Adipose tissue (tissue), 3 donors: ENCODE measurements around the gene KRT37. TPM values are rescaled to one million over a fixed set of nuclear protein-coding genes. Genes with fewer than 3 reads are reported as not detected.
"Not testable (repeated sequence)": the region's sequence is repeated elsewhere in the genome, so short reads cannot be mapped to it uniquely, and the experiment has no call there.

Experiments
- H3K27ac ChIP-seq: one replicate; pipeline ENCODE4 v1.5.1; 2013; ENCODE audit warnings: low read depth, low read length
- WGBS, 3 donors: extraction: QIAGEN DNeasy Blood & Tissue Kit; methylation state at CpG; one replicate each; pipeline ENCODE4 v1.1.7; 2013; 5-methylcytosine and 5-hydroxymethylcytosine counted together
- polyA plus RNA-seq, 3 donors: library from polyadenylated mRNA; stranded (reverse); fragments of 200-250 nt; gene quantifications; one replicate each; pipeline ENCODE4 v1.2.3, GENCODE V29; 2013
- donor health status: healthy with polysubstance abuse.
- donor health status: Bipolar disorder and iron deficiency.
- donor health status: healthy.

The KRT37 gene
- polyA plus RNA-seq, 3 donors: not detected

GRCh38 chr17:41391535-41391934 is 32.9 kb downstream of the KRT37 start:
- WGBS, 3 donors: 33 to 73% (median 65%) methylated on average over 2 of the region's 2 CpGs

GRCh38 chr17:41390411-41390938 is 33.9 kb downstream of the KRT37 start:
- WGBS, 3 donors: 58 to 77% (median 67%) methylated on average over 7 of the region's 7 CpGs
- no peak overlapping the region for H3K27ac ChIP-seq

More at GRCh38 chr17:41391535-41391934, 32.9 kb downstream of the KRT37 start:
- H3K27ac ChIP-seq: no peak overlapping the region

DNA sequence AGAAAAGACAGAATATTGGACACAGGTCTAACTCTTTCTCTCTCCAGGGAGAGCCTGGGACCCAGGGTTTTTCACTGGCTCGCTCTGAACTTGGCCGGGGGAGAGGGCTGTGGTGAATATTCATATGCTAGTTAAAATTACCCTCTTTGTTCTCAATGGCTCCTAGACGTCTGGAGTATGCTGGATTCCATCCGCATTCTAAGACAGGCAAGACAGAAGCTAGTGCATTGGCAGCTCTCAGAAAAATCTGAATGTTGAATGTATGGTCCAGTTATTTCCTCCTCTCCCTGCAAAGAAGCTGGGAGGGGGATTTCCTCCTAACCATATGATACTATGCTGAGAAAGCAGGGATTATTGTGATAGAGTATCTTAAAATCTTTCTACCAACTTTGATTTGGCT is 36.7 kb downstream of the KRT37 start:
- 70 to 81% (median 78%) methylated on average over 4 of the region's 4 CpGs for WGBS, 3 donors
- no peak overlapping the region for H3K27ac ChIP-seq

DNA sequence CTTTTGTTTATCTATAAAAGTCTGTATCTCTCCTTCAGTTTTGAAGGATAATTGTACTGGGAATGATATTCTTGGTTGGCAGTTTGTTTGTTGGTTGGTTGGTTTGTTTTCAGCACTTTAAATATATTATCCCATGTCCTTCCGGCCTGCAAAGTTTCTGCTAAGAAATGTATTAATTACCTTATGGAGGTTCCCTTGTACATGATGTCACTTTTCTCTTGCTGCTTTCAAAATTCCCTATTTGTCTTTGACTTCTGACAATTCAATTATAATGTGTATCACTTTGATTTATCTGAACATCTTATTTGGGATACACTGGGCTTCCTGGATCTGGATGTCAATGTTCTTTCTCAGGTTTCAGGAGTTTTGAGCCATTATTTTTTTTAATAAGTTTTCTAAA is 38.2 kb downstream of the KRT37 start:
- no peak overlapping the region for H3K27ac ChIP-seq
- WGBS, 3 donors: 94 to 100% (median 98%) methylated on average over 1 of the region's 1 CpG

DNA sequence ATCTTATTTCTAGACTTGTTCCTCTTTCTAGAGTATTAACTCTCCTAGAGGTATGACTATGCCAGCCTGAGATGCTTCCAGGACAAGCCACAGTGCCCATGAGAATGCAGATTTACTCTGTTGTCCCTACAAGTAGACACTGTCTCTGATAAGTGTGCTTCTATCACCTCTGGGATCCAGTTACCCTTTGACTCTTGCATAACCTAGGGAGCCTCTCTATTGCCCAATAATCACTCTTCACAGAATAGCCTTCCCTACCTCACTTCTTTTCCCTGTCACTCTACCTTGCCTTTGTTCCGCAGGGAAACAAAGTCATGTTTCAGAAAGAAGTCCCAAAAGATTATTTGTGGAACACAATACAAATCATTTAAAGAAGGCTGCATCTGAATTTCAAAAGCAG is 40.7 kb downstream of the KRT37 start:
- 85 to 94% (median 91%) methylated on average over 1 of the region's 1 CpG for WGBS, 3 donors
- no peak overlapping the region for H3K27ac ChIP-seq

GRCh38 chr17:41382394-41382793 is 42.0 kb downstream of the KRT37 start:
- no peak overlapping the region for H3K27ac ChIP-seq
- 74 to 100% (median 96%) methylated on average over 1 of the region's 1 CpG for WGBS, 3 donors

- not testable (repeated sequence) for H3K27ac ChIP-seq
- WGBS, 3 donors: 80 to 93% (median 92%) methylated on average over 13 of the region's 13 CpGs
Measured at GRCh38 chr17:41381943-41382342, 42.4 kb downstream of the KRT37 start, which contains the start of gene KRT34. KRT34 (minus strand) TSS chr17:41382306; CDS start chr17:41382246, 60 bp downstream.

GRCh38 chr17:41380091-41380490 is 44.3 kb downstream of the KRT37 start:
- 81 to 94% (median 89%) methylated on average over 7 of the region's 7 CpGs for WGBS, 3 donors
- H3K27ac ChIP-seq: not testable (repeated sequence)

DNA sequence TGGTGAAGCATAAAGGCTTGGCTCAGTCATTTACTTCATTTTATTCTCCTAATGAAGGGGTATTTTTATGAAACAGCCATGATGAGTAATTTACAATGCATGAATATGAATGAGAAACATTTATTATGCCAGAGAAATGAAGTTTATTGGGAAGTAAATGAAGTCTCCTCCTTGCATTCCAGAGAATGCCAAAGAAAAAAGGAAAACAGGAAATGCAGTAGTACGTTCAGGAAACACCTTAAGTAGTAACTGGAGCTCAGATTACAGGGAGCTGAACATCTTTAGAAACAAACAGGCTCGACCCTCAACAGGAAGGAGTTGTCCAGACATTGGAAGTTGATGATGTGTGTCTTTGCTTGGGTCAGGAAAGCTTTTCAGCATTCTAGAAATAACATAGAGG is 46.8 kb downstream of the KRT37 start:
- WGBS, 3 donors: 8 to 19% (median 15%) methylated on average over 2 of the region's 2 CpGs

More for the DNA sequence above, 46.8 kb downstream of the KRT37 start:
- H3K27ac ChIP-seq: no peak overlapping the region

Other genes starting within 250 kb of the KRT37 start
- not detected for gene KRTAP4-2, start 246.4 kb downstream of the KRT37 start, polyA plus RNA-seq
- not detected for gene KRTAP4-1, start 239.7 kb downstream of the KRT37 start, polyA plus RNA-seq
- gene KRTAP9-1, start 234.7 kb downstream of the KRT37 start, polyA plus RNA-seq: not detected
- gene KRTAP9-2, start 197.9 kb downstream of the KRT37 start, polyA plus RNA-seq: not detected
- not detected for gene KRTAP9-3, start 192.1 kb downstream of the KRT37 start, polyA plus RNA-seq
- gene KRTAP9-8, start 186.6 kb downstream of the KRT37 start, polyA plus RNA-seq: not detected
- not detected for gene KRTAP9-4, start 174.9 kb downstream of the KRT37 start, polyA plus RNA-seq
- not detected for gene KRTAP9-9, start 169.2 kb downstream of the KRT37 start, polyA plus RNA-seq
- not detected for gene KRTAP9-6, start 159.2 kb downstream of the KRT37 start, polyA plus RNA-seq
- not detected for gene KRTAP9-7, start 148.9 kb downstream of the KRT37 start, polyA plus RNA-seq
- gene KRTAP29-1, start 121.7 kb downstream of the KRT37 start, polyA plus RNA-seq: not detected
- gene KRTAP16-1, start 115.3 kb downstream of the KRT37 start, polyA plus RNA-seq: not detected
- not detected for gene KRTAP17-1, start 108.9 kb downstream of the KRT37 start, polyA plus RNA-seq
- gene KRT33A, start 73.8 kb downstream of the KRT37 start, polyA plus RNA-seq: not detected
- gene KRT33B, start 54.8 kb downstream of the KRT37 start, polyA plus RNA-seq: not detected
- gene KRT34, start 42.3 kb downstream of the KRT37 start, polyA plus RNA-seq: under 1 TPM in 1 of 3 donors, not detected in 2; 0.07 TPM
- not detected for gene KRT31, start 27.0 kb downstream of the KRT37 start, polyA plus RNA-seq
- not detected for gene KRT38, start 16.4 kb upstream of the KRT37 start, polyA plus RNA-seq
- gene KRT32, start 42.8 kb upstream of the KRT37 start, polyA plus RNA-seq: under 1 TPM in 1 of 3 donors, not detected in 2; 0.03 TPM
- gene KRT35, start 56.6 kb upstream of the KRT37 start, polyA plus RNA-seq: not detected
- gene KRT36, start 65.3 kb upstream of the KRT37 start, polyA plus RNA-seq: not detected
- gene KRT13, start 81.0 kb upstream of the KRT37 start, polyA plus RNA-seq: 10 to 100 TPM in 1 of 3 donors, 1 to 10 TPM in 2; 2.6 to 53.0 (median 3.2) TPM
- 1 to 10 TPM in 1 of 3 donors, under 1 TPM in 2; 0.11 to 2.1 (median 0.18) TPM for gene KRT15, start 94.3 kb upstream of the KRT37 start, polyA plus RNA-seq
- 100 to 1,000 TPM in 1 of 3 donors, 10 to 100 TPM in 2; 28.9 to 139 (median 29.1) TPM for gene KRT19, start 103.7 kb upstream of the KRT37 start, polyA plus RNA-seq
- gene KRT9, start 147.5 kb upstream of the KRT37 start, polyA plus RNA-seq: not detected
- 1 to 10 TPM in 2 of 3 donors, under 1 TPM in 1; 0.25 to 7.8 (median 1.0) TPM for gene KRT14, start 162.3 kb upstream of the KRT37 start, polyA plus RNA-seq
- gene KRT16, start 188.2 kb upstream of the KRT37 start, polyA plus RNA-seq: 10 to 100 TPM in 1 of 3 donors, 1 to 10 TPM in 1, under 1 TPM in 1; 0.16 to 15.5 (median 4.4) TPM
- gene KRT17, start 200.0 kb upstream of the KRT37 start, polyA plus RNA-seq: under 1 TPM in 2 of 3 donors, not detected in 1; 0.60 to 0.70 TPM